HepG2 (cell line): ENCODE results near the gene TMCC1. TPM values are rescaled to one million over a fixed set of nuclear protein-coding genes. Genes with fewer than 3 reads are reported as not detected.

ENCODE experiments used
- ATAC-seq: fragments of 200-7000 bp; cut with Tn5 transposase; 3 replicates; pipeline ENCODE4 v1.9.1; 2020; ENCODE audit warnings: mild to moderate bottlenecking, moderate library complexity
- BruUV-seq: library from RNA; stranded (reverse); fragments of 400-500 nt; replicated peaks from 2 replicates; lab custom pipeline; 2021; lab: Mats Ljungman, UMichigan
- CTCF ChIA-PET: fragments of 300-600 bp; formaldehyde crosslinking; extraction: SDS; loops from one replicate; lab custom pipeline; 2021; ENCODE audit warnings: low total read pairs, inconsistent platforms, low intra/inter-chr PET ratio; lab: Yijun Ruan, JAX
- POLR2A ChIA-PET: fragments of 350-600 bp; sonication (Branson Sonifier 250); formaldehyde crosslinking; loops from one replicate; lab custom pipeline; 2020; ENCODE audit warnings: antibody characterized with exemption, inconsistent platforms; lab: Yijun Ruan, JAX
- DNase-seq: peaks from one replicate; pipeline ENCODE4 v3.0.0-alpha.2; 2015; ENCODE audit warnings: low spot score
- FAIRE-seq: peaks from 3 replicates; lab custom pipeline; 2011; peaks lifted over from hg19 to GRCh38; lab: Jason Lieb, UNC
- H2AFZ ChIP-seq: one replicate; pipeline ENCODE4 v1.6.1; 2011; ENCODE audit warnings: low read length, inconsistent platforms
- H3K27ac ChIP-seq: fragments of 300-600 bp; 3 replicates; pipeline ENCODE4 v1.8.0; 2011; ENCODE audit warnings: mixed run types, mild to moderate bottlenecking, mixed read lengths, low read length, inconsistent platforms; ENCODE audit not compliant: insufficient read depth; ENCODE audit errors: extremely low read length
- H3K27me3 ChIP-seq, 2 experiments: fragments of 200-600 bp in 1 of 2; 2 replicates in 1 of 2; 3 replicates in 1 of 2; pipeline versions ENCODE4 v1.6.0 to v1.8.0; 2011; ENCODE audit warnings: low read length in 2 of 2, mild to moderate bottlenecking in 2 of 2, moderate library complexity in 2 of 2, inconsistent platforms in 1 of 2; ENCODE audit not compliant: insufficient read depth in 2 of 2, control insufficient read depth in 1 of 2
- H3K36me3 ChIP-seq, 2 experiments: fragments of 200-600 bp in 1 of 2; replicated peaks in 1 of 2; 2 replicates in 1 of 2; 3 replicates in 1 of 2; pipeline versions ENCODE4 v1.5.1 to v1.8.0; 2011; ENCODE audit warnings: low read length in 2 of 2, inconsistent platforms in 1 of 2; ENCODE audit not compliant: insufficient read depth in 2 of 2, control insufficient read depth in 1 of 2
- H3K4me1 ChIP-seq: 2 replicates; pipeline ENCODE4 v1.5.1; 2012; ENCODE audit warnings: low read length, inconsistent platforms; ENCODE audit not compliant: insufficient read depth
- H3K4me2 ChIP-seq: 2 replicates; pipeline ENCODE4 v1.6.0; 2011; ENCODE audit warnings: low read depth, low read length, inconsistent platforms
- H3K4me3 ChIP-seq, 3 experiments: fragments of 200-600 bp in 1 of 3; sonication (generic), shearing (Covaris generic) in 1 of 3; replicated peaks in 1 of 3; 2 replicates each; pipeline ENCODE4 v1.5.1; 2011 to 2016; ENCODE audit warnings: low read length in 3 of 3, inconsistent platforms in 2 of 3, low read depth in 2 of 3, mild to moderate bottlenecking in 2 of 3, control low read depth in 1 of 3, mixed read lengths in 1 of 3; ENCODE audit not compliant: insufficient read depth in 1 of 3
- H3K79me2 ChIP-seq: one replicate; pipeline ENCODE4 v1.6.1; 2011; ENCODE audit warnings: low read length, inconsistent platforms; ENCODE audit not compliant: insufficient read depth
- H3K9ac ChIP-seq: 2 replicates; pipeline ENCODE4 v1.6.0; 2011; ENCODE audit warnings: mild to moderate bottlenecking, low read depth, low read length, inconsistent platforms; ENCODE audit not compliant: insufficient read depth
- H3K9me3 ChIP-seq: 2 replicates; pipeline ENCODE4 v1.5.1; 2012; ENCODE audit warnings: mild to moderate bottlenecking, low read length
- H4K20me1 ChIP-seq: 2 replicates; pipeline ENCODE4 v1.6.0; 2011; ENCODE audit warnings: inconsistent platforms, mild to moderate bottlenecking, low read length, moderate library complexity; ENCODE audit not compliant: insufficient read depth
- GFI1 ChIP-seq: sonication (generic); formaldehyde crosslinking; IDR thresholded peaks from 2 replicates; pipeline ENCODE4 v1.5.0; 2020; ENCODE audit warnings: missing genetic modification reagents, mild to moderate bottlenecking, borderline replicate concordance
- GLI4 ChIP-seq: sonication (generic); formaldehyde crosslinking; IDR thresholded peaks from 2 replicates; pipeline ENCODE4 v1.5.1; 2020; ENCODE audit warnings: missing genetic modification reagents, mild to moderate bottlenecking, moderate library complexity, borderline replicate concordance
- HNF4A ChIP-seq: sonication (generic); formaldehyde crosslinking; IDR thresholded peaks from 2 replicates; pipeline ENCODE4 v1.4.0; 2020; ENCODE audit warnings: missing genetic modification reagents
- MATR3 ChIP-seq: sonication (generic); formaldehyde crosslinking; IDR thresholded peaks from 2 replicates; pipeline ENCODE4 v1.4.0; 2020; ENCODE audit warnings: missing genetic modification reagents
- SRSF1 ChIP-seq: fragments of 200-400 bp; formaldehyde crosslinking; optimal IDR thresholded peaks from 2 replicates; pipeline ENCODE3; 2017; ENCODE audit warnings: mild to moderate bottlenecking, low read depth, low read length, moderate library complexity
- ZNF20 ChIP-seq: sonication (generic); formaldehyde crosslinking; IDR thresholded peaks from 2 replicates; pipeline ENCODE4 v1.4.0; 2020; ENCODE audit warnings: mild to moderate bottlenecking, moderate library complexity, missing genetic modification reagents
- ZNF367 ChIP-seq: sonication (generic); formaldehyde crosslinking; IDR thresholded peaks from 2 replicates; pipeline ENCODE4 v1.4.0; 2020; ENCODE audit warnings: missing genetic modification reagents, borderline replicate concordance
- ZNF660 ChIP-seq: sonication (generic); formaldehyde crosslinking; IDR thresholded peaks from 2 replicates; pipeline ENCODE4 v1.5.1; 2020; ENCODE audit warnings: mild to moderate bottlenecking, low read depth, missing genetic modification reagents, borderline replicate concordance
- ZNF747 ChIP-seq: sonication (generic); formaldehyde crosslinking; IDR thresholded peaks from 2 replicates; pipeline ENCODE4 v1.8.1; 2023; ENCODE audit warnings: missing genetic modification reagents, mild to moderate bottlenecking, borderline replicate concordance
- WGBS: methylation state at CpG from one replicate; pipeline ENCODE4 v1.1.6; 2017; ENCODE audit warnings: low lambda C conversion rate; 5-methylcytosine and 5-hydroxymethylcytosine counted together
- in situ Hi-C: cut with HindIII; loops from 2 replicates; pipeline ENCODE4 v1.10.0; 2017; ENCODE audit warnings: low pct_unique_long_range_greater_than_20kb; ENCODE audit not compliant: extremely low pct_ligation_motif_present
- intact Hi-C: fragments of 100-400 bp; cut with micrococcal nuclease; formaldehyde crosslinking; loops from one replicate; pipeline ENCODE4 v1.10.0; 2022; ENCODE audit not compliant: unreplicated experiment
- polyA plus RNA-seq, 8 experiments: library from polyadenylated mRNA; depleted of rRNA in 3 of 8; stranded (reverse) in 7 of 8; unstranded in 1 of 8; fragments of >200 nt; fragmentation: Illumina TruSeq in 4 of 8; extraction: Trizol in 4 of 8; gene quantifications; 2 replicates each; pipeline versions ENCODE4 v1.2.1 to v1.2.3, GENCODE V29; 2011 to 2016; ENCODE audit warnings: low read depth in 4 of 8, missing spikeins in 1 of 8, mixed read lengths in 1 of 8; ENCODE audit not compliant: insufficient read depth in 1 of 8
- total RNA-seq, 5 experiments: library from RNA; depleted of rRNA; stranded (reverse); fragments of >200 nt; fragmentation: Illumina TruSeq; extraction: Trizol; gene quantifications; 2 replicates each; pipeline ENCODE4 v1.2.3, GENCODE V29; 2016; ENCODE audit warnings: low read depth in 1 of 5
- TF ChIP-seq, protein P1 (sequence below): sonication (generic); formaldehyde crosslinking; IDR thresholded peaks from 2 replicates; pipeline ENCODE4 v1.4.0; 2020; ENCODE audit warnings: missing genetic modification reagents
- TF ChIP-seq, protein P2 (sequence below): sonication (generic); IDR thresholded peaks from 2 replicates; pipeline ENCODE4 v1.6.1; 2016; ENCODE audit warnings: low read depth, borderline replicate concordance

The TMCC1 gene
- total and polyA plus RNA-seq, 2 of the 13 experiments (the other 11 are each of a cell fraction or from before 2014, with no cell fraction given): 12.1 to 264 TPM

DNA sequence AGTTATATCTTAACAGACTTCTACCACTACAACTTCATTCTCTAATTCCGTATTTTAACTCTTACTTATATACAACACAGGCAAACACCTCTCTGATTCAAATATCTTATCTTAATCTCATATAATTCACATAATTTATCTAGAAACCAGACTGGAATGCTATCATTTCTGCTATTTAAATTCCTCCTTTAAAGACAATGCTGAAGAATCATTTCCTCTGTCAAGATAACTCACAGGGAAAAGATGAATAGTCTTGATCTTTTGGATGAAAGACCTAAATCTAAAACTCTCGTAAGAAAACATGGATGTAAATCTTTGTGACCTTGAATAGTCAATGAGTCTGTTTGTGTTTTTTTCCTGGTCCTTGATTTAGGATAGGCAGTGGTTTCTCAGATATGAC, 151.7 kb downstream of the TMCC1 start (continued):
- TF ChIP-seq GFI1 (CRISPR knock-in tag): no peak
- TF ChIP-seq ZNF747 (CRISPR knock-in tag): no peak
- no peak for TF ChIP-seq MATR3 (CRISPR knock-in tag)
- no peak for TF ChIP-seq ZNF20
- TF ChIP-seq ZNF367 (CRISPR knock-in tag): no peak
- no peak for TF ChIP-seq GLI4
- TF ChIP-seq SRSF1: no peak
- TF ChIP-seq, protein P1, sequence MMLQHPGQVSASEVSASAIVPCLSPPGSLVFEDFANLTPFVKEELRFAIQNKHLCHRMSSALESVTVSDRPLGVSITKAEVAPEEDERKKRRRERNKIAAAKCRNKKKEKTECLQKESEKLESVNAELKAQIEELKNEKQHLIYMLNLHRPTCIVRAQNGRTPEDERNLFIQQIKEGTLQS (CRISPR knock-in tag): no peak

DNA sequence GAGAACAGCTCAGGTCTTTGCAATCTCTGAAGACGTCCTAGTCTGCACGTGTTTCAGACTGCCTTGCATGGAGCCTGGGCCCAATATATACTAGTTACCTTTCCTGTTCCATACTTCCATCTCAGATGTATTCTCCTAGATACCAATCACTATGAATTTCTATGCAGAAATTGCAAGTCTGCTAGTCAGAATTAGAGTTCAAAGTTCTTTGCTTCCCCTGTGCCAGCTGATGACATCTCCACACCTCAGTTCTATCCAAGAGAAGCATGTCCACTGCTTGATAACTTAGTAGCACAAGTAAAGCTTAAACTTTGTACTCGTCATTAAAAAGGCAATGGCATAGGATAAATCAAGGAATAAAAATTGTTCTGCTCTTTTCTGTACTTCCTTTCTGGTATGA, 153.4 kb downstream of the TMCC1 start:
- Histone ChIP-seq H4K20me1 (no peaks in the 10 kb centered on the region), H3K36me3 (no peaks in the 10 kb centered on the region), H3K9me3 (no peaks in the 10 kb centered on the region), H2AFZ (no peak overlapping the region), H3K9ac (no peak overlapping the region), H3K4me2 (no peak overlapping the region), H3K27ac (no peak overlapping the region), H3K4me1 (peaks cover 23% of the 10 kb centered on the region), H3K27me3 (no peaks in the 10 kb centered on the region), H3K79me2 (no peaks in the 10 kb centered on the region), H3K4me3 (no peak overlapping the region)
- WGBS: 69% methylated on average over 3 of the region's 3 CpGs
- CTCF ChIA-PET: no interaction called here
- in situ Hi-C loops (no loop called here), intact Hi-C loops (no loop called here)
- ATAC-seq (no peak), DNase-seq (no peak), FAIRE-seq (no peak)
- POLR2A ChIA-PET: no interaction called here
- no TSS peak for BruUV-seq
- no peak for TF ChIP-seq ZNF660 (CRISPR knock-in tag)
- TF ChIP-seq, protein P2, sequence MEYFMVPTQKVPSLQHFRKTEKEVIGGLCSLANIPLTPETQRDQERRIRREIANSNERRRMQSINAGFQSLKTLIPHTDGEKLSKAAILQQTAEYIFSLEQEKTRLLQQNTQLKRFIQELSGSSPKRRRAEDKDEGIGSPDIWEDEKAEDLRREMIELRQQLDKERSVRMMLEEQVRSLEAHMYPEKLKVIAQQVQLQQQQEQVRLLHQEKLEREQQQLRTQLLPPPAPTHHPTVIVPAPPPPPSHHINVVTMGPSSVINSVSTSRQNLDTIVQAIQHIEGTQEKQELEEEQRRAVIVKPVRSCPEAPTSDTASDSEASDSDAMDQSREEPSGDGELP: peak; percentile 24; the same call in 1 of the 2 replicates
- peak; percentile 12; the same call in 1 of the 2 replicates for TF ChIP-seq HNF4A (CRISPR knock-in tag)
